Natural killer cell (primary cell): Measurements from ENCODE around the gene PRKN. TPM values are rescaled to one million over a fixed set of nuclear protein-coding genes. Genes with fewer than 3 reads are reported as not detected.

Experiments
- ATAC-seq, 3 donors: fragments of 150-1000 bp in 2 of 3; fragments of 200-7000 bp in 1 of 3; cut with Tn5 transposase; 1 replicate in 1 of 3; 2 replicates in 2 of 3; pipeline ENCODE4 v1.10.0; 2021; ENCODE audit warnings: mild to moderate bottlenecking in 2 of 3, moderate library complexity in 2 of 3
- DNase-seq, 2 donors: peaks; one replicate each; pipeline versions ENCODE4 v3.0.0 to v3.0.0-alpha.2; 2013 to 2021; ENCODE audit warnings: mixed read lengths in 1 of 2
- H3K27ac ChIP-seq: one replicate; pipeline ENCODE4 v1.5.1; 2013; ENCODE audit warnings: mild to moderate bottlenecking, low read length
- H3K27me3 ChIP-seq: one replicate; pipeline ENCODE4 v1.6.1; 2013; ENCODE audit warnings: low read length; ENCODE audit not compliant: control insufficient read depth, insufficient read depth
- H3K36me3 ChIP-seq: one replicate; pipeline ENCODE4 v1.6.1; 2013; ENCODE audit warnings: low read length; ENCODE audit not compliant: control insufficient read depth, insufficient read depth
- H3K4me1 ChIP-seq: one replicate; pipeline ENCODE4 v1.6.1; 2013; ENCODE audit warnings: low read length; ENCODE audit not compliant: control insufficient read depth, insufficient read depth
- H3K4me3 ChIP-seq: one replicate; pipeline ENCODE4 v1.5.1; 2013; ENCODE audit warnings: low read length
- H3K9me3 ChIP-seq: one replicate; pipeline ENCODE4 v1.6.1; 2013; ENCODE audit warnings: low read length; ENCODE audit not compliant: control insufficient read depth, insufficient read depth
- H3K27ac Mint-ChIP-seq, 2 donors: one replicate each; pipeline ENCODE4 v1.8.0; 2022; ENCODE audit warnings: mild to moderate bottlenecking in 2 of 2, mixed read lengths in 2 of 2, moderate library complexity in 1 of 2
- H3K27me3 Mint-ChIP-seq, 2 donors: one replicate each; pipeline ENCODE4 v1.8.0; 2022; ENCODE audit warnings: low read depth in 2 of 2, mixed read lengths in 2 of 2
- H3K36me3 Mint-ChIP-seq: one replicate; pipeline ENCODE4 v1.8.0; 2022; ENCODE audit warnings: mixed read lengths
- H3K4me1 Mint-ChIP-seq, 2 donors: one replicate each; pipeline ENCODE4 v1.8.0; 2022; ENCODE audit warnings: mixed read lengths in 2 of 2
- H3K4me3 Mint-ChIP-seq: one replicate; pipeline ENCODE4 v1.8.0; 2022; ENCODE audit warnings: mild to moderate bottlenecking, moderate library complexity, mixed read lengths
- H3K9me3 Mint-ChIP-seq, 2 donors: one replicate each; pipeline ENCODE4 v1.8.0; 2022; ENCODE audit warnings: mixed read lengths in 2 of 2
- CTCF ChIP-seq: fragments of 200-600 bp; IDR thresholded peaks from one replicate; pipeline ENCODE4 v1.8.0; 2022; ENCODE audit warnings: antibody characterized with exemption
- WGBS: methylation state at CpG from one replicate; pipeline ENCODE4 v1.1.7; 2013; ENCODE audit warnings: missing lambda C conversion rate; ENCODE audit not compliant: insufficient coverage; 5-methylcytosine and 5-hydroxymethylcytosine counted together
- intact Hi-C: fragments of 100-400 bp; cut with micrococcal nuclease; formaldehyde crosslinking; loops from one replicate; pipeline ENCODE4 v1.14.2; 2022
- total RNA-seq, 4 donors: library from RNA; stranded (reverse); fragments of 120-200 nt in 1 of 4; gene quantifications; one replicate each; pipeline versions ENCODE4 v1.2.3 to v1.2.4, GENCODE V29; 2013 to 2022

The PRKN gene
- total RNA-seq, 3 donors from 2014 or later (not counting 1 experiment from before 2014, with no cell fraction given), result 1.4 to 1.9 (median 1.9) TPM

GRCh38 chr6:161901740-161902426 lies 825.7 kb downstream of the PRKN start:
- Mint-ChIP-seq H3K27ac (no peak overlapping the region), H3K4me3 (no peak overlapping the region), H3K36me3 (no peaks in the 10 kb centered on the region), H3K4me1 (no peaks in the 10 kb centered on the region), H3K27me3 (no peaks in the 10 kb centered on the region), H3K9me3 (no peaks in the 10 kb centered on the region)
- no peaks in the 10 kb centered on the region for H3K4me1 ChIP-seq
- WGBS, result 76% methylated on average over 15 of the region's 16 CpGs
- no peak overlapping the region for H3K27ac ChIP-seq
- H3K4me3 ChIP-seq, result no peak overlapping the region
- no peak for TF ChIP-seq CTCF
- no peaks in the 10 kb centered on the region for H3K36me3 ChIP-seq
- DNase-seq (no peak), ATAC-seq (no peak)
- no peaks in the 10 kb centered on the region for H3K27me3 ChIP-seq
- intact Hi-C loops, result no loop called here
- no peaks in the 10 kb centered on the region for H3K9me3 ChIP-seq

GRCh38 chr6:161894436-161894835 lies 833.1 kb downstream of the PRKN start:
- no peaks in the 10 kb centered on the region for H3K9me3 ChIP-seq
- no peaks in the 10 kb centered on the region for H3K36me3 ChIP-seq
- H3K9me3 Mint-ChIP-seq, result no peaks in the 10 kb centered on the region
- H3K4me1 Mint-ChIP-seq, result no peaks in the 10 kb centered on the region
- WGBS, result 82% methylated on average over 5 of the region's 6 CpGs
- no peaks in the 10 kb centered on the region for H3K27me3 Mint-ChIP-seq
- no peak overlapping the region for H3K4me3 ChIP-seq
- no peak for ATAC-seq
- no peaks in the 10 kb centered on the region for H3K27me3 ChIP-seq
- no peak overlapping the region for H3K27ac ChIP-seq
- H3K4me3 Mint-ChIP-seq, result no peak overlapping the region
- no peak overlapping the region for H3K27ac Mint-ChIP-seq
- DNase-seq, result no peak
- H3K36me3 Mint-ChIP-seq, result no peaks in the 10 kb centered on the region
- no peaks in the 10 kb centered on the region for H3K4me1 ChIP-seq
- intact Hi-C loops, result no loop called here
- TF ChIP-seq CTCF, result no peak

GRCh38 chr6:161891542-161891941 lies 836.0 kb downstream of the PRKN start:
- ATAC-seq, result no peak
- intact Hi-C loops, result no loop called here
- H3K36me3 ChIP-seq, result no peaks in the 10 kb centered on the region
- no peaks in the 10 kb centered on the region for H3K27me3 Mint-ChIP-seq
- no peaks in the 10 kb centered on the region for H3K27me3 ChIP-seq
- no peak for DNase-seq
- H3K4me3 Mint-ChIP-seq, result no peak overlapping the region
- TF ChIP-seq CTCF, result no peak
- no peaks in the 10 kb centered on the region for H3K9me3 Mint-ChIP-seq
- WGBS, result 60% methylated on average over 1 of the region's 2 CpGs
- no peak overlapping the region for H3K27ac ChIP-seq
- no peaks in the 10 kb centered on the region for H3K4me1 Mint-ChIP-seq
- H3K27ac Mint-ChIP-seq, result no peak overlapping the region
- H3K4me1 ChIP-seq, result no peaks in the 10 kb centered on the region
- no peak overlapping the region for H3K4me3 ChIP-seq
- no peaks in the 10 kb centered on the region for H3K36me3 Mint-ChIP-seq
- H3K9me3 ChIP-seq, result no peaks in the 10 kb centered on the region

GRCh38 chr6:161890832-161891297 lies 836.7 kb downstream of the PRKN start:
- DNase-seq, result no peak
- Histone ChIP-seq H3K4me1 (no peaks in the 10 kb centered on the region), H3K27ac (no peak overlapping the region), H3K36me3 (no peaks in the 10 kb centered on the region), H3K4me3 (no peak overlapping the region), H3K9me3 (no peaks in the 10 kb centered on the region), H3K27me3 (no peaks in the 10 kb centered on the region)
- intact Hi-C loops, result no loop called here
- H3K27me3 Mint-ChIP-seq, result no peaks in the 10 kb centered on the region
- no peaks in the 10 kb centered on the region for H3K4me1 Mint-ChIP-seq
- no peaks in the 10 kb centered on the region for H3K9me3 Mint-ChIP-seq
- no peak for ATAC-seq
- no peak for TF ChIP-seq CTCF
- 73% methylated on average over 15 of the region's 15 CpGs for WGBS
- H3K4me3 Mint-ChIP-seq, result no peak overlapping the region
- no peak overlapping the region for H3K27ac Mint-ChIP-seq
- no peaks in the 10 kb centered on the region for H3K36me3 Mint-ChIP-seq
